HFFc6 (cell line): ENCODE measurements around the gene NFS1. TPM values are rescaled to one million over a fixed set of nuclear protein-coding genes. Genes with fewer than 3 reads are reported as not detected.

Experiments used
- DNase-seq: peaks from one replicate; pipeline ENCODE4 v3.0.0-alpha.2; 2018
- H3K27ac Mint-ChIP-seq: 2 replicates; pipeline ENCODE4 v1.8.0; 2020; ENCODE audit warnings: mild to moderate bottlenecking, mixed read lengths
- H3K27me3 Mint-ChIP-seq: 2 replicates; pipeline ENCODE4 v1.8.0; 2021; ENCODE audit warnings: mild to moderate bottlenecking, moderate library complexity, mixed read lengths; ENCODE audit not compliant: insufficient read depth
- H3K36me3 Mint-ChIP-seq: 2 replicates; pipeline ENCODE4 v1.8.0; 2021; ENCODE audit warnings: low read depth, mixed read lengths
- H3K4me1 Mint-ChIP-seq: 2 replicates; pipeline ENCODE4 v1.8.0; 2020; ENCODE audit warnings: low read depth, mixed read lengths
- H3K4me3 Mint-ChIP-seq: 2 replicates; pipeline ENCODE4 v1.8.0; 2020; ENCODE audit warnings: mild to moderate bottlenecking, moderate library complexity, mixed read lengths
- H3K9me3 Mint-ChIP-seq: 2 replicates; pipeline ENCODE4 v1.8.0; 2020; ENCODE audit warnings: mild to moderate bottlenecking, mixed read lengths
- total RNA-seq, 6 experiments: library from RNA; stranded (reverse); fragmentation: NEBNext Ultra II Directional; extraction: Animal tissue kit (Norgen Biotek cat#: 25700); gene quantifications; 2 replicates in 1 of 6; 3 replicates in 5 of 6; pipeline ENCODE4 v1.2.3, GENCODE V29; 2021
- TF ChIP-seq, protein P1 (sequence below): fragments of 200-600 bp; sonication (generic); IDR thresholded peaks from 2 replicates; pipeline ENCODE4 v1.5.0; 2021; ENCODE audit warnings: antibody characterized with exemption, mild to moderate bottlenecking

The NFS1 gene
- total RNA-seq, 6 experiments from 2014 or later, result 28.6 to 40.6 (median 34.6) TPM

- Mint-ChIP-seq H3K4me1 (peaks cover 71% of the 10 kb centered on the region), H3K27me3 (peaks cover 31% of the 10 kb centered on the region), H3K36me3 (peaks cover 58% of the 10 kb centered on the region), H3K9me3 (peaks cover 4% of the 10 kb centered on the region; the same call in 1 of the 2 replicates), H3K4me3 (peak overlapping the region; percentile 92), H3K27ac (peak overlapping the region; percentile 99)
- TF ChIP-seq, protein P1, sequence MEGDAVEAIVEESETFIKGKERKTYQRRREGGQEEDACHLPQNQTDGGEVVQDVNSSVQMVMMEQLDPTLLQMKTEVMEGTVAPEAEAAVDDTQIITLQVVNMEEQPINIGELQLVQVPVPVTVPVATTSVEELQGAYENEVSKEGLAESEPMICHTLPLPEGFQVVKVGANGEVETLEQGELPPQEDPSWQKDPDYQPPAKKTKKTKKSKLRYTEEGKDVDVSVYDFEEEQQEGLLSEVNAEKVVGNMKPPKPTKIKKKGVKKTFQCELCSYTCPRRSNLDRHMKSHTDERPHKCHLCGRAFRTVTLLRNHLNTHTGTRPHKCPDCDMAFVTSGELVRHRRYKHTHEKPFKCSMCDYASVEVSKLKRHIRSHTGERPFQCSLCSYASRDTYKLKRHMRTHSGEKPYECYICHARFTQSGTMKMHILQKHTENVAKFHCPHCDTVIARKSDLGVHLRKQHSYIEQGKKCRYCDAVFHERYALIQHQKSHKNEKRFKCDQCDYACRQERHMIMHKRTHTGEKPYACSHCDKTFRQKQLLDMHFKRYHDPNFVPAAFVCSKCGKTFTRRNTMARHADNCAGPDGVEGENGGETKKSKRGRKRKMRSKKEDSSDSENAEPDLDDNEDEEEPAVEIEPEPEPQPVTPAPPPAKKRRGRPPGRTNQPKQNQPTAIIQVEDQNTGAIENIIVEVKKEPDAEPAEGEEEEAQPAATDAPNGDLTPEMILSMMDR, result no peak
- DNase-seq, result no peak
Measured at GRCh38 chr20:35699957-35700624, 939 bp upstream of the NFS1 start.

DNA sequence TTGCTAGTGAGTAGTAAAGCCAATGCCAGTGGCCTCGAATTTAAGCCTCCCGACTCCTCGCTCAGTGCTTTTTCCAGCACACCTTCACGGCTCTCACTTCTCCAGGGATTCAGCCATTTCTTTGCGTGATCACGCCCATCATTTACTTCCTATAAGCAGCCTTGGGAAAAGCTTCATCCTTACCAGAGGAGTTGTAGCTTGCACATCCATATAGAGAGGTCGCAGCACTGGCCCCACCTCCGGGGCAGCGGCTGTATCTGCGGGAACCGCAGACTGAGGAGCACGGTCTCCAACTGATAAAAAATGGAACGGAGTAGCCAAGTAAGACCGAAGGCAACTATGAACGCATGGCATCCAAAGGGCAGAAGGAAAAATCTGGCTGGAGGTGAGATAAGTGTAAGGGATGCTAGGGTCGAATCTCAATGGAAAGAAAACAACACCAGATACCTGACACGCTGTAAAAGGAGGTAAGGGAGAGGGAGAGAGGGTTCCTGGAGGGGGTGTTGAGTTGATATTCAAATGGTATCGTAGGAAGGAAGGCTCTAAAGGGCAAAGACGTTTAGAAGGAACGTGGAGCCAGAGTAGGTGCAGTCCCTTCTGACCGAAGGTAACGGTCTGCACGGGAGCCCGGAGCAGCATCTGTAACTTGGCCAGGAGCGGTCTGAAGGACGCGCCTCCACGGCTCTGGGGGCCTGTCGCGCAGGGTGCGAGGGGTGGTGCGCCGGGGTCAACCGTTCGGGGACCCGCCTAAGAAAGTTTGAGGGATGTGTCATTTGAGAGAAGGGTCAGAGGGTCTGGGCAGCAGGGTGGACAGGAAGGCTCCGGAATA, 640 bp downstream of the NFS1 start:
- DNase-seq, result no peak
- TF ChIP-seq, protein P1, result no peak
- Mint-ChIP-seq H3K27me3 (peaks cover 31% of the 10 kb centered on the region), H3K27ac (peak overlapping the region; percentile 84), H3K9me3 (peaks cover 4% of the 10 kb centered on the region; the same call in 1 of the 2 replicates), H3K36me3 (peaks cover 44% of the 10 kb centered on the region), H3K4me3 (peak overlapping the region; percentile 92), H3K4me1 (peaks cover 55% of the 10 kb centered on the region)

- H3K27ac Mint-ChIP-seq, result peak overlapping the region; percentile 84
Measured at GRCh38 chr20:35697696-35698297, 1.4 kb downstream of the NFS1 start.

GRCh38 chr20:35695978-35696377, 3.2 kb downstream of the NFS1 start:
- Mint-ChIP-seq H3K4me1 (peaks cover 33% of the 10 kb centered on the region), H3K4me3 (no peak overlapping the region), H3K27me3 (peaks cover 16% of the 10 kb centered on the region), H3K36me3 (peaks cover 26% of the 10 kb centered on the region), H3K27ac (no peak overlapping the region), H3K9me3 (peaks cover 4% of the 10 kb centered on the region; the same call in 1 of the 2 replicates)
- TF ChIP-seq, protein P1, result no peak
- no peak for DNase-seq

More at GRCh38 chr20:35697696-35698297, 1.4 kb downstream of the NFS1 start:
- peaks cover 29% of the 10 kb centered on the region for H3K27me3 Mint-ChIP-seq
- H3K4me1 Mint-ChIP-seq, result peaks cover 48% of the 10 kb centered on the region
- peak overlapping the region; percentile 92 for H3K4me3 Mint-ChIP-seq
- H3K9me3 Mint-ChIP-seq, result peaks cover 4% of the 10 kb centered on the region; the same call in 1 of the 2 replicates
- DNase-seq, result no peak
- TF ChIP-seq, protein P1, result no peak
- H3K36me3 Mint-ChIP-seq, result peaks cover 40% of the 10 kb centered on the region

DNA sequence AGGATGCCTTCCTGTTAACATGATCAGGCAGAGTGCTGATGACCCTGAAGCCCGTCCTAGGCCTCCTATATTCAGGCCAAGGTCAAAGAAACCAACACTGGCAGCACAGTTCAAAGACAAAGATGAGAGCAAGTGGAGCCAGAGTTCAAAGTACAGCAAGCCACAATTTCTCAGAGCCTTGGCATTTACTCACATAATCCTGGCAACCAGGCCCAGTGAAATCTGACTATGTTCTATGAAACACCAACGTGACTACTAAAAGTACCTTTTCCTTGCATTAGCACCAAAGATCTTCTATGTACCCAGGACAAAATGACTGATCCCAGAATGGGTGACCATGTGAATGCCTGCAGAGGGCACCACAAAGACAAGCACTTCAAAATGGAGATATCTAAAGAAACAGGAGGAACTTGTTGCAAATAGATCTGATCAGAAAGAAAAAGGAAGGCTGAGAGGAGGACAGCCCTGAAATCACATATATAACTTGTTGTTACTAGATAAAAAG, 3.9 kb downstream of the NFS1 start:
- Mint-ChIP-seq H3K4me3 (no peak overlapping the region; the same call in 1 of the 2 replicates), H3K36me3 (peaks cover 21% of the 10 kb centered on the region), H3K27ac (0 out of 2 replicates have a peak overlapping the region, but pooled peaks have one; percentile 10), H3K27me3 (peaks cover 13% of the 10 kb centered on the region), H3K9me3 (peaks cover 4% of the 10 kb centered on the region; the same call in 1 of the 2 replicates), H3K4me1 (peaks cover 26% of the 10 kb centered on the region)
- TF ChIP-seq, protein P1, result 0 out of 2 replicates have a peak, but pooled peaks have one; percentile 16
- no peak for DNase-seq
